Lower leg skin (tissue), 4 donors: Measurements from ENCODE around the gene FOXP4. TPM values are rescaled to one million over a fixed set of nuclear protein-coding genes. Genes with fewer than 3 reads are reported as not detected.
"Not testable (repeated sequence)": the region's sequence is repeated elsewhere in the genome, so short reads cannot be mapped to it uniquely, and the experiment has no call there.

Experiments
- DNase-seq, 2 donors: peaks; one replicate each; pipeline ENCODE4 v3.0.0-alpha.2; 2019; ENCODE audit warnings: low spot score in 2 of 2
- H3K4me3 ChIP-seq: fragments of 200-600 bp; sonication (generic); 2 replicates; pipeline ENCODE4 v1.5.1; 2017; ENCODE audit warnings: mild to moderate bottlenecking, low read depth; ENCODE audit not compliant: poor library complexity, severe bottlenecking
- POLR2A ChIP-seq, 2 donors: fragments of 450-650 bp; IDR thresholded peaks; one replicate each; pipeline ENCODE4 v1.6.1; 2016 to 2017; ENCODE audit warnings: antibody characterized with exemption in 2 of 2, mild to moderate bottlenecking in 1 of 2, moderate library complexity in 1 of 2
- WGBS, 2 donors: methylation state at CpG; one replicate each; pipeline ENCODE4 v1.1.5; 2018; 5-methylcytosine and 5-hydroxymethylcytosine counted together
- intact Hi-C: fragments of 100-400 bp; cut with DNase I; formaldehyde crosslinking; loops from one replicate; pipeline ENCODE4 v1.15.0; 2023; ENCODE audit warnings: low total_unique reads
- total RNA-seq, 4 donors: library from RNA; depleted of rRNA; stranded (reverse); fragments of >200 nt; gene quantifications; one replicate each; pipeline ENCODE4 v1.1.0, GENCODE V29; 2016
- TF ChIP-seq, protein P1 (sequence below), 3 donors: fragments of 450-650 bp; IDR thresholded peaks; one replicate each; pipeline ENCODE4 v1.5.1; 2016; ENCODE audit warnings: antibody characterized with exemption in 3 of 3, mild to moderate bottlenecking in 3 of 3, moderate library complexity in 2 of 3

Gene FOXP4
- total RNA-seq, 4 donors from 2014 or later: 7.5 to 11.6 (median 10.1) TPM

DNA sequence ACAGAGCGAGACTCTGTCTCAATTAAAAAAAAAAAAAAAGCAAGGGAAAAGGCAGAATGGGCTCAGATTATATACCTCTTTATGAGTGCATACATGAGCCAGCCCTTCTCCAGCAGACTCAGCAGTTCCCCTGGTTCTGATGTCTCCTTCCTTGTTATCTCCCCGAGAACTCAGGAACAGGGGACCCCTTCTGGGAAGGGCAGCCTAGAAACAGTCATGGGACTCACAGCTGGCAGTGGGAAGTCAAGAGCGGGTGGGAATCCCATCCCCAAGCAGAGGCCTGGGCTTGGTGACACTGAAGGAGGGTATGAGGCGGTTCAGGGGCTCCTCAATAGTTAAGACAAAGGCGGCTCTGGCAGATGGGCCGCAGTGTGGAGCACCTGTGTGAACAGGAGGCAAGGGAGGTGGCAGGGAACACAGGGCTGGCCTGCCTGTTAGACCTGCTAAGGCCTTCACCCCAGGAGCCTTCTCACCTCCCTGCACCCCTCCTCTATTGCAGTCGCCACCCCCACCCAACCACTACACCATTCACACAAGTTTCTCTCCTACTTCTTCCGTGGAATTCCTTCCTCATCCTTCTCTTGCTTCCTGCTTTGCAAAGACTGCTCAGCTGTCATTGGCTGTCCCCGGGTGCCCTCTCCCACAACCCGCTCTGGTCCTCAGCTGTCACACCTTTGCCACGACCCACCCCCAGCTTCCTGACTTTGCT lies 62.4 kb downstream of the FOXP4 start:
- intact Hi-C loops: no loop called here
- no peak for TF ChIP-seq POLR2A (IDR thresholded peaks at IDR 0.05)
- TF ChIP-seq, protein P1, sequence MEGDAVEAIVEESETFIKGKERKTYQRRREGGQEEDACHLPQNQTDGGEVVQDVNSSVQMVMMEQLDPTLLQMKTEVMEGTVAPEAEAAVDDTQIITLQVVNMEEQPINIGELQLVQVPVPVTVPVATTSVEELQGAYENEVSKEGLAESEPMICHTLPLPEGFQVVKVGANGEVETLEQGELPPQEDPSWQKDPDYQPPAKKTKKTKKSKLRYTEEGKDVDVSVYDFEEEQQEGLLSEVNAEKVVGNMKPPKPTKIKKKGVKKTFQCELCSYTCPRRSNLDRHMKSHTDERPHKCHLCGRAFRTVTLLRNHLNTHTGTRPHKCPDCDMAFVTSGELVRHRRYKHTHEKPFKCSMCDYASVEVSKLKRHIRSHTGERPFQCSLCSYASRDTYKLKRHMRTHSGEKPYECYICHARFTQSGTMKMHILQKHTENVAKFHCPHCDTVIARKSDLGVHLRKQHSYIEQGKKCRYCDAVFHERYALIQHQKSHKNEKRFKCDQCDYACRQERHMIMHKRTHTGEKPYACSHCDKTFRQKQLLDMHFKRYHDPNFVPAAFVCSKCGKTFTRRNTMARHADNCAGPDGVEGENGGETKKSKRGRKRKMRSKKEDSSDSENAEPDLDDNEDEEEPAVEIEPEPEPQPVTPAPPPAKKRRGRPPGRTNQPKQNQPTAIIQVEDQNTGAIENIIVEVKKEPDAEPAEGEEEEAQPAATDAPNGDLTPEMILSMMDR (IDR thresholded peaks at IDR 0.05): no peak
- WGBS, 2 donors: 89 to 92% methylated on average over 11 of the region's 11 CpGs
- DNase-seq: no peak
- H3K4me3 ChIP-seq: no peak overlapping the region

DNA sequence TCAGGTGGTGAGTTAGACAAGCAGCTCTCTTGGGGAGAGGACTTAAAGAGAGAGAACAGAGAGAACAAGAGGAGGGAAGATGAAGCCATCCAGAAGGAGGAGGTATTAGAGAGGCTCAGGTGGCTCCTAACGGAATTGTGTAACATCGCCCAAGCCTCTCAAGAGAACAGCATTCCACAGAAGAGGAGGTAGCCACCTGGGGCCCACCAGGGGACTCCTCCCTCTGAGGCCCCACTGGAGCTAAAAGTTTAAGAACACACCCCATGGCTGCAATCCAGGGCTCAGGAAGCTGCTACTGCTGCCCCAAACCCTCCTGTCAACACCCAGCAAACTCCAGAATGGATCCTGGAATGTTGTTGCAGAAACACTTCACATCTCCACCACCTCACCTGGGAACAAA lies 68.5 kb downstream of the FOXP4 start:
- TF ChIP-seq, protein P1 (IDR thresholded peaks at IDR 0.05): no peak
- no peak for TF ChIP-seq POLR2A (IDR thresholded peaks at IDR 0.05)
- no peak overlapping the region for H3K4me3 ChIP-seq
- no peak for DNase-seq
- intact Hi-C loops: no loop called here
- WGBS, 2 donors: 79 to 94% methylated on average over 2 of the region's 2 CpGs

DNA sequence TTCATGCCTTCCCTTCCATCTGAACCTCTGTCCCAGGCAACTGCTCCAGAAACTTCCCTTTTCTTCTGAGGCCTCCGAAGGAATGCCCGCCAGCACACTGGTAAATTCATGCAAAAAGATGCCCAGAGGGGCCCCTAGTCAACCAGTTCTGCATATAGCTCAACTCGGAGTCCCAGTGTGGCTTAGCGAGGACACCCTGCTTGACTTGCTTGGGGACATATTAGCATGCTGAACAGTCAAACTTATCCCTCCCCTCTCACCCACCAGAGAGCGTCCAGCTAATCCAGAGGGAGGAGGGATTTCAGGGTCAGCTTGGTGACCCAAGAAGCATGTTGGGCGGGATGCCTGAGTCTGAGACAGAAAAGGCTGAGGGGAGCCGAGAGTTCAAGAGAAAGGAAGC lies 69.1 kb downstream of the FOXP4 start:
- no peak for DNase-seq
- WGBS, 2 donors: 68 to 72% methylated on average over 7 of the region's 7 CpGs
- intact Hi-C loops: no loop called here
- H3K4me3 ChIP-seq: no peak overlapping the region
- TF ChIP-seq, protein P1 (IDR thresholded peaks at IDR 0.05): no peak
- no peak for TF ChIP-seq POLR2A (IDR thresholded peaks at IDR 0.05)

DNA sequence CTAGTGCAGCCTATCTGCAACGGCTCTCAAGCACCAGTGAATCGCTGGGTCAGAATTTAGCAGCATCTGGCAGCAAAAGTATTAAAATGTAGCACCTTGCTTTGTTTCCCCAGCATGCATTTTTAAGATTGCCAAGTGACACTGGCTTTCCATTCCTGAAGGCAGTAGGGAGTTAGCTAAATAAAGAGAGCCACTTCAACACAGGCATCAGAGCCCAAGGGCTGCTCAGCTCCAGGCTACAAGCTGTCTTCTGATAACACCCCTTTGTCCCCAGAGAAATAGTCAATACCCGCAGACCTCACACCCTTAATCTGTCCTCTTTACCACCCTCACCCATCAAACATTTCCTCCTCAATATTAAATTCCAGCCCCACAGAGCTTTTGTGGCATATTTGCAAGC lies 72.4 kb downstream of the FOXP4 start:
- intact Hi-C loops: no loop called here
- DNase-seq: no peak
- TF ChIP-seq, protein P1 (IDR thresholded peaks at IDR 0.05): no peak
- TF ChIP-seq POLR2A (IDR thresholded peaks at IDR 0.05): no peak
- no peak overlapping the region for H3K4me3 ChIP-seq
- 80 to 90% methylated on average over 3 of the region's 3 CpGs for WGBS, 2 donors

DNA sequence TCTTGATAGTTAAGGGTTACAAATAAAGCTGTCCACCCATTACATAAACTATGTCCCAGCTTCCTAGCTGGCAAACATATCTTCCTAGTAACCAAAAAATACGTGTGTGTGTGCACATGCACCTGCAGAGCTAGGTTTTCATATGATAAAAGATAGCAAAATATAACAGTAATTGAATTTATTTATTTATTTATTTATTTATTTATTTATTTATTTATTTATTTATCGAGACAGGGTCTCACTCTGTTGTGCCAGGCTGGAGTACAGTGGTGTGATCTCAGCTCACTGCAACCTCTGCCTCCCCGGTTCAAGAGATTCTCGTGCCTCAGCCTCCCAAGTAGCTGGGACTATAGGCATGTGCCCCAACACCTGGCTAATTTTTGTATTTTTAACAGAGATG lies 73.0 kb downstream of the FOXP4 start:
- WGBS, 2 donors: 76% methylated on average over 4 of the region's 4 CpGs
- H3K4me3 ChIP-seq, intact Hi-C loops, DNase-seq: not testable (repeated sequence)

DNA sequence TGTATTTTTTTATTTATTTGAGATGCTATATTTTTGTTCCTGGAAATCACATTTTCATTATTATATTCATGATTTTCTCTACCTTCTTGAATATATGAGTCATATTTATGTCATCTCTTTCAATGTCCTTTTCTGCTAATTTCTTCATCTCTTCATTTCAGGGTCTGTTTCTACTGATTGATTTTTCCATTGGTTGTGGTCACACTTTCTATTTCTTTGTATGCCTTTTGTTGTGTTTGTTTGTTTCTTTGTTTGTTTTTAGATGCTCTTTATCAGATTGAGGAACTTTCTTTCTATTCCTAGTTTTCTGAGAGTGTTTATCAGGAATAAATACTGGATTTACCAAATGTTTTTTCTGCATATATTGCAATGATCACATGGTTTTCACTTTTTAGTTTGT lies 75.2 kb downstream of the FOXP4 start:
- DNase-seq: no peak
- TF ChIP-seq, protein P1 (IDR thresholded peaks at IDR 0.05): no peak
- TF ChIP-seq POLR2A (IDR thresholded peaks at IDR 0.05): no peak
- intact Hi-C loops: no loop called here
- no peak overlapping the region for H3K4me3 ChIP-seq
